Measurements from ENCODE around the gene CST11.
"Not testable (repeated sequence)": the region's sequence is repeated elsewhere in the genome, so short reads cannot be mapped to it uniquely, and the experiment has no call there.

CST11 gene

GRCh38 chr20:23452776-23453175, at the start of gene CST11:
Gene CST11 (minus strand): TSS chr20:23452876. CDS start chr20:23452811, 65 bp downstream.
- no peak for DNase-seq

- DNase-seq, result no peak
These were observed 49.2 kb upstream of the CST11 start for GRCh38 chr20:23501926-23502325.

GRCh38 chr20:23497536-23497935, 44.9 kb upstream of the CST11 start:
- DNase-seq, result no peak

- no peak for DNase-seq
These were observed 40.6 kb upstream of the CST11 start for GRCh38 chr20:23493172-23493772.

- DNase-seq, result no peak
These were observed 39.6 kb upstream of the CST11 start for GRCh38 chr20:23492292-23492691.

GRCh38 chr20:23490817-23491216, 38.1 kb upstream of the CST11 start, which contains the start of gene CST8:
Gene CST8 (plus strand): TSS chr20:23491117. CDS start chr20:23491668, 551 bp downstream.
- no peak for DNase-seq

- no peak for DNase-seq
These were observed 36.3 kb upstream of the CST11 start for GRCh38 chr20:23488996-23489395.

GRCh38 chr20:23488470-23488869, 35.8 kb upstream of the CST11 start:
- DNase-seq, result no peak

GRCh38 chr20:23484081-23484480, 31.4 kb upstream of the CST11 start:
- no peak for DNase-seq

- no peak for DNase-seq
These were observed 29.5 kb upstream of the CST11 start for GRCh38 chr20:23482138-23482537.

GRCh38 chr20:23479043-23479442, 26.4 kb upstream of the CST11 start:
- DNase-seq, result no peak

- no peak for DNase-seq
These were observed 24.5 kb upstream of the CST11 start for GRCh38 chr20:23477223-23477622.

GRCh38 chr20:23476015-23476754, 23.5 kb upstream of the CST11 start:
- DNase-seq, result no peak

- no peak for DNase-seq
These were observed 22.7 kb upstream of the CST11 start for GRCh38 chr20:23475395-23475794.

- not testable (repeated sequence) for DNase-seq
These were observed 20.6 kb upstream of the CST11 start for GRCh38 chr20:23473293-23473692.

GRCh38 chr20:23472306-23472705, 19.6 kb upstream of the CST11 start:
- not testable (repeated sequence) for DNase-seq

- DNase-seq, result not testable (repeated sequence)
These were observed 14.3 kb upstream of the CST11 start for GRCh38 chr20:23466961-23467360.

GRCh38 chr20:23461180-23461579, 8.5 kb upstream of the CST11 start:
- DNase-seq, result no peak

GRCh38 chr20:23459461-23460150, 6.9 kb upstream of the CST11 start:
- DNase-seq, result no peak

- no peak for DNase-seq
These were observed 4.2 kb upstream of the CST11 start for GRCh38 chr20:23456873-23457272.

GRCh38 chr20:23456409-23456808, 3.7 kb upstream of the CST11 start:
- DNase-seq, result no peak

- no peak for DNase-seq
These were observed 3.0 kb upstream of the CST11 start for GRCh38 chr20:23455639-23456038.

- no peak for DNase-seq
These were observed 2.1 kb upstream of the CST11 start for GRCh38 chr20:23454816-23455215.
